ENCODE data around the gene CLDN9. TPM values are rescaled to one million over a fixed set of nuclear protein-coding genes. Genes with fewer than 3 reads are reported as not detected.
A peak's percentile ranks its signal among the peaks of the same experiment; 100 is the strongest.

CLDN9 gene
- total RNA-seq, 6 donors from 2014 or later: 0.57 to 5.9 (median 1.1) TPM

- H3K4me1 ChIP-seq: peaks cover 3 to 11% (median 8%) of the 10 kb centered on the region in 4 donors
- TF ChIP-seq EP300 (IDR thresholded peaks at IDR 0.05) (no peak), CTCF (IDR thresholded peaks at IDR 0.05) (no peak), POLR2AphosphoS5 (IDR thresholded peaks at IDR 0.05) (no peak)
- H3K4me3 ChIP-seq: no peak overlapping the region
- DNase-seq (no peak), ATAC-seq (ENCODE audit: low FRiP score in 2 of 2) (no peak)
- WGBS, 2 donors: 86% methylated on average over 4 of the region's 4 CpGs; no CpG with 5 or more reads in 1 of the 2 donors
- no peaks in the 10 kb centered on the region for H3K36me3 ChIP-seq
- no peaks in the 10 kb centered on the region for H3K9me3 ChIP-seq
- H3K27me3 ChIP-seq: no peaks in the 10 kb centered on the region
- no peak overlapping the region for H3K27ac ChIP-seq
Measured at GRCh38 chr16:3000540-3000939, 12.2 kb upstream of the CLDN9 start.

- no peak overlapping the region for H3K4me3 ChIP-seq
- WGBS, 2 donors: 64 to 81% methylated on average over 5 to 9 of the region's 12 CpGs
- no peak overlapping the region for H3K27ac ChIP-seq
- TF ChIP-seq POLR2A (IDR thresholded peaks at IDR 0.05) (no peak), POLR2AphosphoS5 (IDR thresholded peaks at IDR 0.05) (no peak), EP300 (IDR thresholded peaks at IDR 0.05) (no peak), CTCF (IDR thresholded peaks at IDR 0.05) (no peak)
- H3K4me1 ChIP-seq: peaks cover 3 to 15% (median 8%) of the 10 kb centered on the region in 4 donors
- no peaks in the 10 kb centered on the region for H3K9me3 ChIP-seq
- H3K36me3 ChIP-seq: no peaks in the 10 kb centered on the region
- no peaks in the 10 kb centered on the region for H3K27me3 ChIP-seq
- DNase-seq (no peak), ATAC-seq (ENCODE audit: low FRiP score in 2 of 2) (no peak)
Measured at GRCh38 chr16:3001316-3001715, 11.4 kb upstream of the CLDN9 start.

GRCh38 chr16:3003582-3004270 is 9.0 kb upstream of the CLDN9 start:
- peak; percentile 98 for ATAC-seq (ENCODE audit: low FRiP score in 2 of 2)
- WGBS, 2 donors: 12 to 24% methylated on average over 18 to 38 of the region's 58 CpGs
- TF ChIP-seq POLR2A (IDR thresholded peaks at IDR 0.05): peak in 1 of 4 donors; percentile 72
- peak in 1 of 2 donors; percentile 41 for TF ChIP-seq POLR2AphosphoS5 (IDR thresholded peaks at IDR 0.05)
- TF ChIP-seq EP300 (IDR thresholded peaks at IDR 0.05): no peak
- peak in 4 of 6 experiments; percentile 35 to 88 (median 53) for TF ChIP-seq CTCF (IDR thresholded peaks at IDR 0.05)
- Histone ChIP-seq H3K27me3 (no peaks in the 10 kb centered on the region), H3K4me1 (peaks cover 20 to 35% (median 23%) of the 10 kb centered on the region in 4 donors), H3K4me3 (peak overlapping the region in 3 of 4 donors; percentile 45 to 51 (median 46)), H3K9me3 (no peaks in the 10 kb centered on the region), H3K27ac (peak overlapping the region in 1 of 4 donors; percentile 86), H3K36me3 (no peaks in the 10 kb centered on the region)
- DNase-seq: peak; percentile 98 to 99

- H3K4me1 ChIP-seq: peaks cover 20 to 40% (median 27%) of the 10 kb centered on the region in 4 donors
- no peak for DNase-seq
- H3K36me3 ChIP-seq: no peaks in the 10 kb centered on the region
- no peak for TF ChIP-seq EP300 (IDR thresholded peaks at IDR 0.05)
- no peak for TF ChIP-seq POLR2A (IDR thresholded peaks at IDR 0.05)
- TF ChIP-seq POLR2AphosphoS5 (IDR thresholded peaks at IDR 0.05): no peak
- no peak for TF ChIP-seq CTCF (IDR thresholded peaks at IDR 0.05)
- ATAC-seq (ENCODE audit: low FRiP score in 2 of 2): no peak
- peak overlapping the region in 3 of 4 donors; percentile 46 to 51 (median 49) for H3K4me3 ChIP-seq
- H3K27me3 ChIP-seq: no peaks in the 10 kb centered on the region
- H3K9me3 ChIP-seq: no peaks in the 10 kb centered on the region
- 7% methylated on average over 3 of the region's 67 CpGs; no CpG with 5 or more reads in 1 of the 2 donors for WGBS, 2 donors
- H3K27ac ChIP-seq: peak overlapping the region in 1 of 4 donors; percentile 86
Measured at GRCh38 chr16:3004319-3004718, 8.4 kb upstream of the CLDN9 start.

Data from upper lobe of left lung (tissue), 6 donors.